ENCODE measurements around the gene ROCK2. TPM values are rescaled to one million over a fixed set of nuclear protein-coding genes. Genes with fewer than 3 reads are reported as not detected.
A peak's percentile ranks its signal among the peaks of the same experiment; 100 is the strongest.

The ROCK2 gene
- total and polyA plus RNA-seq, 2 of the 13 experiments (the other 11 are each of a cell fraction or from before 2014, with no cell fraction given), result 38.1 to 119 TPM

- TF ChIP-seq, protein P1, sequence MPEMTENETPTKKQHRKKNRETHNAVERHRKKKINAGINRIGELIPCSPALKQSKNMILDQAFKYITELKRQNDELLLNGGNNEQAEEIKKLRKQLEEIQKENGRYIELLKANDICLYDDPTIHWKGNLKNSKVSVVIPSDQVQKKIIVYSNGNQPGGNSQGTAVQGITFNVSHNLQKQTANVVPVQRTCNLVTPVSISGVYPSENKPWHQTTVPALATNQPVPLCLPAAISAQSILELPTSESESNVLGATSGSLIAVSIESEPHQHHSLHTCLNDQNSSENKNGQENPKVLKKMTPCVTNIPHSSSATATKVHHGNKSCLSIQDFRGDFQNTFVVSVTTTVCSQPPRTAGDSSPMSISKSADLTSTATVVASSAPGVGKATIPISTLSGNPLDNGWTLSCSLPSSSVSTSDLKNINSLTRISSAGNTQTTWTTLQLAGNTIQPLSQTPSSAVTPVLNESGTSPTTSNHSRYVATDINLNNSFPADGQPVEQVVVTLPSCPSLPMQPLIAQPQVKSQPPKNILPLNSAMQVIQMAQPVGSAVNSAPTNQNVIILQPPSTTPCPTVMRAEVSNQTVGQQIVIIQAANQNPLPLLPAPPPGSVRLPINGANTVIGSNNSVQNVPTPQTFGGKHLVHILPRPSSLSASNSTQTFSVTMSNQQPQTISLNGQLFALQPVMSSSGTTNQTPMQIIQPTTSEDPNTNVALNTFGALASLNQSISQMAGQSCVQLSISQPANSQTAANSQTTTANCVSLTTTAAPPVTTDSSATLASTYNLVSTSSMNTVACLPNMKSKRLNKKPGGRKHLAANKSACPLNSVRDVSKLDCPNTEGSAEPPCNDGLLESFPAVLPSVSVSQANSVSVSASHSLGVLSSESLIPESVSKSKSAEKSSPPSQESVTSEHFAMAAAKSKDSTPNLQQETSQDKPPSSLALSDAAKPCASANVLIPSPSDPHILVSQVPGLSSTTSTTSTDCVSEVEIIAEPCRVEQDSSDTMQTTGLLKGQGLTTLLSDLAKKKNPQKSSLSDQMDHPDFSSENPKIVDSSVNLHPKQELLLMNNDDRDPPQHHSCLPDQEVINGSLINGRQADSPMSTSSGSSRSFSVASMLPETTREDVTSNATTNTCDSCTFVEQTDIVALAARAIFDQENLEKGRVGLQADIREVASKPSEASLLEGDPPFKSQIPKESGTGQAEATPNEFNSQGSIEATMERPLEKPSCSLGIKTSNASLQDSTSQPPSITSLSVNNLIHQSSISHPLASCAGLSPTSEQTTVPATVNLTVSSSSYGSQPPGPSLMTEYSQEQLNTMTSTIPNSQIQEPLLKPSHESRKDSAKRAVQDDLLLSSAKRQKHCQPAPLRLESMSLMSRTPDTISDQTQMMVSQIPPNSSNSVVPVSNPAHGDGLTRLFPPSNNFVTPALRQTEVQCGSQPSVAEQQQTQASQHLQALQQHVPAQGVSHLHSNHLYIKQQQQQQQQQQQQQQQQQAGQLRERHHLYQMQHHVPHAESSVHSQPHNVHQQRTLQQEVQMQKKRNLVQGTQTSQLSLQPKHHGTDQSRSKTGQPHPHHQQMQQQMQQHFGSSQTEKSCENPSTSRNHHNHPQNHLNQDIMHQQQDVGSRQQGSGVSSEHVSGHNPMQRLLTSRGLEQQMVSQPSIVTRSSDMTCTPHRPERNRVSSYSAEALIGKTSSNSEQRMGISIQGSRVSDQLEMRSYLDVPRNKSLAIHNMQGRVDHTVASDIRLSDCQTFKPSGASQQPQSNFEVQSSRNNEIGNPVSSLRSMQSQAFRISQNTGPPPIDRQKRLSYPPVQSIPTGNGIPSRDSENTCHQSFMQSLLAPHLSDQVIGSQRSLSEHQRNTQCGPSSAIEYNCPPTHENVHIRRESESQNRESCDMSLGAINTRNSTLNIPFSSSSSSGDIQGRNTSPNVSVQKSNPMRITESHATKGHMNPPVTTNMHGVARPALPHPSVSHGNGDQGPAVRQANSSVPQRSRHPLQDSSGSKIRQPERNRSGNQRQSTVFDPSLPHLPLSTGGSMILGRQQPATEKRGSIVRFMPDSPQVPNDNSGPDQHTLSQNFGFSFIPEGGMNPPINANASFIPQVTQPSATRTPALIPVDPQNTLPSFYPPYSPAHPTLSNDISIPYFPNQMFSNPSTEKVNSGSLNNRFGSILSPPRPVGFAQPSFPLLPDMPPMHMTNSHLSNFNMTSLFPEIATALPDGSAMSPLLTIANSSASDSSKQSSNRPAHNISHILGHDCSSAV (CRISPR knock-in tag; IDR thresholded peaks at IDR 0.05; ENCODE audit: borderline replicate concordance), result no peak
- TF ChIP-seq CC2D1A (CRISPR knock-in tag; IDR thresholded peaks at IDR 0.05) (no peak), HNRNPLL (IDR thresholded peaks at IDR 0.05; ENCODE audit: low read depth, low read length, poor library complexity, severe bottlenecking) (no peak), BORCS8-MEF2B (CRISPR knock-in tag; IDR thresholded peaks at IDR 0.05) (peak; percentile 92; the same call in 1 of the 2 replicates), ZNF33B (CRISPR knock-in tag; IDR thresholded peaks at IDR 0.05) (0 out of 2 replicates have a peak, but pooled peaks have one; percentile 69), BRCA1 (CRISPR knock-in tag; IDR thresholded peaks at IDR 0.05) (peak; percentile 94), SPEN (CRISPR knock-in tag; IDR thresholded peaks at IDR 0.05; ENCODE audit: low read depth) (peak; percentile 93; the same call in 1 of the 2 replicates), HNF4G (IDR thresholded peaks at IDR 0.05; ENCODE audit: borderline replicate concordance, low read depth, low read length) (peak; percentile 91), HNF4G (CRISPR knock-in tag; IDR thresholded peaks at IDR 0.05; ENCODE audit: borderline replicate concordance, low read depth) (peak; percentile 86; the same call in 1 of the 2 replicates), ZNF263 (CRISPR knock-in tag; IDR thresholded peaks at IDR 0.05) (peak; percentile 83)
- TF ChIP-seq, protein P2, sequence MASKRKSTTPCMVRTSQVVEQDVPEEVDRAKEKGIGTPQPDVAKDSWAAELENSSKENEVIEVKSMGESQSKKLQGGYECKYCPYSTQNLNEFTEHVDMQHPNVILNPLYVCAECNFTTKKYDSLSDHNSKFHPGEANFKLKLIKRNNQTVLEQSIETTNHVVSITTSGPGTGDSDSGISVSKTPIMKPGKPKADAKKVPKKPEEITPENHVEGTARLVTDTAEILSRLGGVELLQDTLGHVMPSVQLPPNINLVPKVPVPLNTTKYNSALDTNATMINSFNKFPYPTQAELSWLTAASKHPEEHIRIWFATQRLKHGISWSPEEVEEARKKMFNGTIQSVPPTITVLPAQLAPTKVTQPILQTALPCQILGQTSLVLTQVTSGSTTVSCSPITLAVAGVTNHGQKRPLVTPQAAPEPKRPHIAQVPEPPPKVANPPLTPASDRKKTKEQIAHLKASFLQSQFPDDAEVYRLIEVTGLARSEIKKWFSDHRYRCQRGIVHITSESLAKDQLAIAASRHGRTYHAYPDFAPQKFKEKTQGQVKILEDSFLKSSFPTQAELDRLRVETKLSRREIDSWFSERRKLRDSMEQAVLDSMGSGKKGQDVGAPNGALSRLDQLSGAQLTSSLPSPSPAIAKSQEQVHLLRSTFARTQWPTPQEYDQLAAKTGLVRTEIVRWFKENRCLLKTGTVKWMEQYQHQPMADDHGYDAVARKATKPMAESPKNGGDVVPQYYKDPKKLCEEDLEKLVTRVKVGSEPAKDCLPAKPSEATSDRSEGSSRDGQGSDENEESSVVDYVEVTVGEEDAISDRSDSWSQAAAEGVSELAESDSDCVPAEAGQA (IDR thresholded peaks at IDR 0.05; ENCODE audit: low read depth), result peak; percentile 74
- TF ChIP-seq, protein P2 (CRISPR knock-in tag; IDR thresholded peaks at IDR 0.05; ENCODE audit: borderline replicate concordance), result peak; percentile 64; the same call in 1 of the 2 replicates
Observed at GRCh38 chr2:11354363-11355154, 10.1 kb upstream of the ROCK2 start (continued).

Measured in HepG2 (cell line).